ENCODE data around the gene ZNF614. TPM values are rescaled to one million over a fixed set of nuclear protein-coding genes. Genes with fewer than 3 reads are reported as not detected.

The ZNF614 gene
- total and polyA plus RNA-seq, 2 of the 13 experiments (the other 11 are each of a cell fraction or from before 2014, with no cell fraction given), result 13.0 to 22.8 TPM

- peak; percentile 74; the same call in 1 of the 2 replicates for TF ChIP-seq ZNF205 (CRISPR knock-in tag; IDR thresholded peaks at IDR 0.05)
- no peak for TF ChIP-seq MED8 (CRISPR knock-in tag; IDR thresholded peaks at IDR 0.05; ENCODE audit: insufficient replicate concordance)
- peak; percentile 98 for TF ChIP-seq FOXK1 (CRISPR knock-in tag; IDR thresholded peaks at IDR 0.05; ENCODE audit: borderline replicate concordance, low read depth)
- no peak for TF ChIP-seq ZNF3 (CRISPR knock-in tag; IDR thresholded peaks at IDR 0.05)
- TF ChIP-seq XRCC5 (optimal IDR thresholded peaks at IDR 0.05; ENCODE audit: low read length), result peak; percentile 94
- peak; percentile 71; the same call in 1 of the 3 replicates for TF ChIP-seq MXI1 (IDR thresholded peaks at IDR 0.05; ENCODE audit: borderline replicate concordance, low read depth, low read length)
- no peak for TF ChIP-seq MAFG (CRISPR knock-in tag; IDR thresholded peaks at IDR 0.05)
- peak; percentile 99 for TF ChIP-seq ELF1 (CRISPR knock-in tag; IDR thresholded peaks at IDR 0.05)
- 0 out of 4 replicates have a peak, but pooled peaks of 1 of the 2 experiments have one; percentile 46 for TF ChIP-seq EP300 (IDR thresholded peaks at IDR 0.05; ENCODE audit: low read depth in 2 of 2, low read length in 2 of 2)
- peak; percentile 20; the same call in 1 of the 2 replicates for TF ChIP-seq EP300 (CRISPR knock-in tag; IDR thresholded peaks at IDR 0.05; ENCODE audit: borderline replicate concordance)
- peak; percentile 74 for TF ChIP-seq ARID5B (CRISPR knock-in tag; IDR thresholded peaks at IDR 0.05)
- TF ChIP-seq ZFP90 (CRISPR knock-in tag; IDR thresholded peaks at IDR 0.05; ENCODE audit: borderline replicate concordance), result 0 out of 2 replicates have a peak, but pooled peaks have one; percentile 27
- TF ChIP-seq ZNF34 (CRISPR knock-in tag; IDR thresholded peaks at IDR 0.05; ENCODE audit: borderline replicate concordance), result no peak
- peak; percentile 100 for TF ChIP-seq YY1 (IDR thresholded peaks at IDR 0.05; ENCODE audit: insufficient read depth, insufficient replicate concordance, low read depth, low read length)
- no peak for TF ChIP-seq ZNF740 (CRISPR knock-in tag; IDR thresholded peaks at IDR 0.05)
- 0 out of 2 replicates have a peak, but pooled peaks have one; percentile 33 for TF ChIP-seq ZHX1 (CRISPR knock-in tag; IDR thresholded peaks at IDR 0.05; ENCODE audit: low read depth)
- peak; percentile 65 for TF ChIP-seq MED1 (CRISPR knock-in tag; IDR thresholded peaks at IDR 0.05)
- peak; percentile 70; the same call in 1 of the 2 replicates for TF ChIP-seq FOXP4 (CRISPR knock-in tag; IDR thresholded peaks at IDR 0.05)
- peak; percentile 78 for TF ChIP-seq POLR2AphosphoS5 (IDR thresholded peaks at IDR 0.05; ENCODE audit: low read depth, low read length)
Observed at GRCh38 chr19:51986309-51987291, 41.6 kb downstream of the ZNF614 start, which contains the start of gene ZNF350 (continued).

Measured in HepG2 (cell line).